Activated T-cell treated with anti-CD3 and anti-CD28 coated beads, Interleukin-2, amount 50 U/mL, for 1 hour (primary cell): ENCODE results near the gene TFEB.

ENCODE experiments used
- DNase-seq: peaks from one replicate; pipeline ENCODE4 v3.0.0-alpha.2; 2020

TFEB gene

DNA sequence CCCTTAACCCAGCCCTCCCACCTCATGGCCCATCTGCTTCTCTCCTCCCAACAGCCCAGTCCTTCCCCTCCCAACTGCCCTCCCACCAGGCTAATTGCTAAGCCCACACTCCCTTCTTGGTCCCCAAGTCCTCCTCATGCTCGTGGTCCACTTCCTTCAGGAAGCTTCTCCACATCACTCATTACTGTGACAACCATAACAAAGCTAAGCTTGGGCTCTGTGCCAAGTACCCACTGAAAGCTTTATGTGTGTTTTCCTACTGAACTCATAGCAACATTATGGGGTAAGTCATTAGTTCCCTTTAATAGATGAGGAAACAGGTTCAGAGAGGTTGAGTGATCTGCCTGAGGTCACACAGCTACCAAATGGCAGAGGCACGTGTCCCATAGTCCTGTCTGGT, 28.1 kb upstream of the TFEB start:
- DNase-seq = no peak

DNA sequence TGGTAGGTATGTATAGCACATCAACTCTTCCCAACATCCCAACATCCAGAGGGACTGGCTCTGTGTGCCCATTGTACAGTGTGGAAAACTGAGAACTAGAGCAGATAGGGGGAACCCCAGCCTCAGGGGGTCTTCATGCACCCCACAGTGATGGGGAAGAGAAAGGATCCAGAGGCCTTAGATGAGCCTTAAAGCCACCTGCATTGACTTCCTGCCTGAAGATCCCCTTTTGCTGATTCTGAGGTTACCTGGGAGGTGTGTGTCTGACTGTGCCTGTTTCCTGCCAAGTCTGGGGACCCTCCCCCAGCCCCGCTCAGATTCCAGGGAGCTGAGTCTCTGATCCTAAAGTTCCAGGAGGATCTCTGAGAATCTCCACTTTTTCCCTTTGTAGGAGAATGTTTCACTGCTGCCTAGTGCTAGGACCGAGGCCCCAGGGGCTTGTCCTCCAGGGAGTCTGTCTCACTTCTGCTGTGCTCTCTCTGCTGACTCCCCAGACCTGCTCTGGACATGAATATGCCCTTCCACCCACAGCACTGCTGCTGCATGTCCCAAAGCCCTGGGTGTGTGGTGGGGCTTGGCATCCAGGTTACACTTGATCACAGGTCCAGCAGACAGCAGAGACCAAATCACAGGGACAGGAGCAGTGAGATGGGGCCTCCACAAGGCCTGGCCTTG, 24.6 kb upstream of the TFEB start:
- DNase-seq = no peak

DNA sequence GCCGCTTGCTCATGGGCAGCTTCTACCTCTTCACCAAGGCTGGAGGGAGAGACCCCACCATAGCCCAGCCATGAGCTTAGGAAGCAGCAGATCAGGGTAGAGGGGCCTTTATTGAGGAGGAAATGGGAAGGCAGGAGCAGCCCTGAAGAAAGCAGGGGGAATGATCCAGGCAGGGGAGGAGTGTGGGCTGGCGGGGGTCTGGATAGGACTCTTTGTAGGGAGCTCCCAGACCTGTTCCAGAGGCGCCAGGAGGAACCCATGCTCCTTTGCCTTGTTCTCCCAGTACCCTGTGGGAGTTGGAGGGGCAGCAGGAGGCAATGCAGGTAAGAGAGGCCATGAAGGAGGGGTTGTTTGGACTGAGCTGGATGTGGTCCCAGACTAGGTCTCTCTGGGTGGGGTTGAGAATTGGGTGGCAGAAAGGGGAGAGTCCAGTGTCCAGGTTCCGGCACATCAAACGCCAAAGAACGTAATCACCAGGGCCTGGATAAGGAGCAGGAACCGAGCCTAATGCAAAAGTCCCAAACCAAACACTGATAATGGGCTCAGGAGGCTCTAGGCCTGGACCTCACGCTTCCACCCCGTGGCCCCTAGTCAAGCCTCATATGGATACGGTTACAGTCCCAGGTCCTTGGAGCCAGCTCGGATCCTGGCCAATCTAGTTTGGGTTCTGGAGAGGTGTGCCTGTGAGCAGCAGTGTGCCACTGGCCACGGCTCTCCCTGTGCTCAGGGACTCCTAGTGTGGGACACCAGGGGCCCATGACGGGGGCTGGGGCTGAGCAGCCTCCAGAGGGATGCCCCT, 23.9 kb upstream of the TFEB start:
- no peak for DNase-seq

DNA sequence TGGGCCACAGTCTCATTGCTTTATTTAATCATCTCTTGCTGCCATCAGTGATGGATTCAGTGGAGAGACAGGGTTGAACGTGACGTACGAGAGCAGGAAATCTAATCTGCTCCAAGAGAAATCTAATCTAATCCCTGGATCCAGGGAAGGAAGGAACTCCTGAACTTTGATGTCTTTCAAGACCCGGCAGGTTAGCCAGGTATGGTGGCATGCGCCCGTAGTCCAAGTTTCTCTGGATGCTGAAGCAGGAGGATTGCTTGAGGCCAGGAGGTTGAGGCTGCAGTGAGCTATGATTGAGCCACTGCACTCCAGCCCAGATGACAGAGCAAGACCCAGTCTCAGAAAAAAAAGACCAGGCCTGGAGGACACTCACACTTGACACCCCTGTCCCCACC, 23.2 kb upstream of the TFEB start:
- no peak for DNase-seq

DNA sequence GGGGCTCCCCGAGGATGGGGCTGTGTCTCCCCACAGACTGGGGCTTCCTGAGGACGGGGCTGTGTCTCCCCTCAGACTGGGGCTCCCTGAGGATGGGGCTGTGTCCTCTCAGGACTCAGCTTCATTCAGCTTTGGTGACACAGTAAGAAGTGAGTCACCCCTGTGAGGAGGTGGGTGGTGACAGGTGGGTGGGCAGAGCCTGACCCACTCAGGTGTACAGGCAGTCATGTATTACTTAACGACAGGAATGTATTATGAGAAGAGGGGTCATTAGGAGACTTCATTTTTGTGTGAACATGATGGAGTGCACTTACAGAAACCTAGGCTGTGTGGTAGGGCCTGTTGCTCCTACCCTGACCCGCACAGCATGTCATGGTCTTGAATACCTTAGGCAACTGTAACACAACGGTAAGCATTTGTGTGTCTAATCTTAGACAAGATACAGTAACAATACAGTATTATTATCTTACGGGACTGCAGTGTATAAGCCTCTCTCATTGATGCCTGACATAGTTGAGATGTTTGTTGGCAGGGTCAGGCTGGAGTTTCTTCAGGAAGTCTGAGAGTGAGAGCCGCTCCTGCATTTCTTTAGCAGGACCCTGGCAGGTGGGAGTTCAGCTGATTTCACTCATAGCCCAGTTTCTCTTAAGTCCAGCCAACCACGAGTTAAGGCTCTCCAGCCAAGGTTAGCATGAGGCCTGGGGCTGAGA, 22.7 kb upstream of the TFEB start:
- DNase-seq = no peak

DNA sequence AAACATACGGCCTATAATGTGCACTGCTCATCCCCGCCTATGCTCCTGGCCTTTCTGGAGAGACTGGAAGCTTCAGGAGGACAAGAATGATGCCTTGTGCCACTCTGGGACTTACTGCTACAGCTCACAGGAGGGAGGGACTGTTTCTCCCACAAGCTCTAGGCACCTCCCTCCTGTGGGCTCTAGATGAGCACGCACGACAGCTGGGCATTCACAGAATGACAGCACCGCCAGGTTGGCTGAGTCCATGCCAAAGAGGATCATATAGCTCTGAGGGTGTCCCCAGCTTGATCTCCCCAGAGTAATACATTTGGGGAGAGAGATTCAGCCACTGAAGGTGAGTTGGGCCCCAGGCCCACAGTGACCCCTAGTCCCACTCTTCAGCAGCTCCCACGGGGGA, 21.9 kb upstream of the TFEB start:
- no peak for DNase-seq

DNA sequence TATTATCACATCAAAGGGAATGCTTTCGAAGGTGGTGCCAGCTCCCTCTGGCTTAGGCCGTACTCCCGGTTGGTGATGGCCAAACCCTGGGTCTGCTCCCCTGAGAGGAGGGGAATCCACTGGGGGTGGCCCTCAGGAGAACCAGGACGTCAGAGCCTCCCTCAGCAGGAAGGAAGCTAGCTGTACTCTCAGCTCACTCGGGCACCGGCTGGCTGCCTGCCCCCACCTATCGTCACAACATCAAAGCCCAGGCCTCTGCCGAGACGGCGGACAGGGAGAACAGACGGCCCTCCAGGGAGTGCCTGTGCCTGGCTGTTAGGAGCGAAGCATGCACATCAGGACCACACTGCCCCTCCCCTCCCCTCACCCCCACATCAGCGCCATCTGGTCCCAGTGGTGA, 20.9 kb upstream of the TFEB start:
- no peak for DNase-seq

DNA sequence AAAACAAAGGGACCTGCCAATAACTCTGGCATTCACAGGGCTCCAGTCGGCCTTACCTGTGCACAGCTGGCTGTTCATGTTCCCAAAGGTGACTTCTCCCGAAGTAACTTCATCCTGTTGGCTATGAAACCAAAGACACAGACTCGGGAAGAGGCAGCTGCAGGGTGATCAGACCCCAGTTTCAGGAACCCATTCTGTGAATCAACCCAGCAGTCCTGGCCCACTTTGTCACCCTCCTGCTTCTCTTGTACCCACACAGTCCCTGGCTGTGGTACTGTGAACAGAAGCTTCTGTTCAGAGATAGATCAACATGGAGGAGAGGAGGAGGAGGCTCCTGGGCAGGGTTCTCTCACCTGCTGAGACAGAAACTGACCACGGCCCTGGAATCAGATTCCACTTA, 20.5 kb upstream of the TFEB start:
- DNase-seq = no peak

DNA sequence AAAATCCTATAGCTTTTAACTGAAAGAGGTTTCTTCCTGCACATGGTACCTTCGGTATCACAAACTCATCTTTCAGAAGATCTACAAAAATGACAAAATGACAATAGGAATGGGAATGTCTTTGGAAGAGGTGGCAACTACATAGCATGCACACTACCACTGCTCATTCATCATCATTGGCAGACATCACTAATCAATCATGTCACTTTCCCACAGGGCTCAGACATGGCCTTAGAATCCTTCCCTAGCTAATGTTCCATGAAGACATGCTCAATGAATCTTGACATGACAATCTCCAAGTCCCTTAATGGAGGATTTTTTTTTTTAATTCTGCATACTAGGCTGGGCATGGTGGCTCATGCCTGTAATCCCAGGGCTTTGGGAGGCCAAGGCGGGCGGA, 15.0 kb upstream of the TFEB start:
- DNase-seq = no peak

DNA sequence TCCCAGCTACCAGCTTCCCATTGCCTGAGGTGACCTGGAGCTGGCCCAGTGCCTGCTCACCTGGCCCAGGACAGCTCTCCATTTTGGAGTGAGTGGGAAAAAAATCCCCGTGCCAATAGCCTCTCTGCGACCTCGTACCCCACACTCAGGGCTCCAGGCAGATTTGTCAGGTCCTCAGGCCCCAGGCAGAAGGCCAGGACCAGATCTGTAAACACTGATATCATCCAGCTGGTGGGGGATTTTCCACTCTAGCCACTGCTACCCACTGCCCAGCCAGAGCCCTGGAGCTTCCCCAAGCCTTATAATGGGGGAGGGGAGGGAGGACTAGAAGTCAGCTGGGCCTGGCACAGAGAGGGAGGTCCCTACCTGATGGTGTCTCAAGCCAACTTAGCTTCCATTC, 13.1 kb upstream of the TFEB start:
- no peak for DNase-seq

DNA sequence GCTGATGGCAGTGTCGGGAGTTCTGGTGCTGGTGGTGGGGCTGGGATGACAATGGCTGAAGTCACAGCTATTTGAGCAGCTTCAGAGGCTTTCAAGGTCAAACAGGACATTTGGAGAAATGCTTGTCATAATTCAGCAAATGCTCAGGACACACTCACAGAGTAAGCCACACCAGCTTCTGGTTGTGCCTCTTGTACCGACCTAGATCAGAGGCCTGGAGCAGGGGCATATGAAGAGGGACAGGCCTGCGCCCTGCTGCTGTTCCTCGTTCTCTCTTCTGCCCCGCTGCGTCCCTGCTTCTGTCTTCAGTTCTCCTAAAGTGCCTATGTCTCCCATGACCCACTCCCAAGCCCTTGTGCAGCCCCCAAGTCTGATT, 12.7 kb upstream of the TFEB start:
- no peak for DNase-seq

DNA sequence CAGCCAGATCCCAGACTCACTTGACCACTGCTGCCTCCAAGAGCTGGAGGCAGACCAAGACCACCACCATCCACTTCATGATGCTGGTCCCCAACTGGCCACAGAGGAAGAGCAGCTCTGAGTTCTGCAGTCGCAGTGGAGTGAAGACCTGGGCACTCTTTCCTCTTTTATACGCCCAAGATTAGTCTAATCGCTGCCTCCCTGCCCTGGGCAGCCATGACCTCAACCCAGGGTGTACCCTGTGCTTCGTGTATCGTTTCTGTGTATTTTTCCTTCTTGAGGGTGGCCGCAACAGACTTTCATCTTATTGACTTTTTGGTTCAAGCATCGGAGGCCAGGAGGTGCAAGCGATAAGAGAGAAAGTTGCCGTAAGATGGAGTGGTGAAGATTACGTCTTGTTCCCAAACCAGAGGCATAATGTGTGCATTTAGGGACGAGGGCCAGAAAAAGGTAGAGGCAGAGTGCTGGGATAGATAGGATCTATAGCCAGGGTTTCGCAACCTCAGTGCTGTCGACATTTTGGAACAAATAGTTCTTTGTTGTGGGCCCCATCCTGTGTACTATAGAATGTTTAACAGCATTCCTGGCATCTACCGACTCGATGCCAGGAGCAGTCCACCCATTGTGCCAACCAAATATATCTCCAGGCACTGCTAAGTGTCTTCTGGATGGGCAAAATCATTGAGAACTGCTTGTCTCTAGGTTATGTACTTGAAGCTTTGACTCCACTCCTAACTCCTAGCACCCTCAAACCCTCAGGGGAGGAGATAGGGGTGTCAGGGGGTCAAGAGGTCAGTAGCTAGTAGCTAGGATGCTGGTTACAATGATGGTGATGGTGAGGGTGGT, 12.1 kb upstream of the TFEB start, which contains the start of gene PGC:
TSS of gene PGC (minus strand) at position 142 of the 846 bp plus-strand sequence. CDS start at position 79, 63 bp downstream.
- DNase-seq = no peak

DNA sequence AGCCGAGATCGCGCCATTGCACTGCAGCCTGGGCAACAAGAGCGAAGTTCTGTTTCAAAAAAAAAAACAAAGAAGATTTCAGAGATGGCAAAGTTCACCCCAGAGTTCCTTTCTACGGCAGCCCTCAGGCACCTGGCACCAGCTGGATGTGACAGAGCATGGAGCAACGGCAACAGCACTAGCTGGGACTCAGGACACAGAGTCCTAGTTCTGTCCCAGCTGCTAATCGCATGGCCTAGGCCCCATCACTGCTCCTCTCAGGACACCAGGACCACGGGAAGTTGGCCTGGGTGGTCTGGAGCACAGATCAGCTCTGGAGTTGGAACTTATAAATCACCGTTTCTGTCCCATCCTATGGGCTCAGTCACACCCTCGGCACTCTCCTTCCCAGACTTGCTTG, 10.7 kb upstream of the TFEB start:
- DNase-seq = no peak

DNA sequence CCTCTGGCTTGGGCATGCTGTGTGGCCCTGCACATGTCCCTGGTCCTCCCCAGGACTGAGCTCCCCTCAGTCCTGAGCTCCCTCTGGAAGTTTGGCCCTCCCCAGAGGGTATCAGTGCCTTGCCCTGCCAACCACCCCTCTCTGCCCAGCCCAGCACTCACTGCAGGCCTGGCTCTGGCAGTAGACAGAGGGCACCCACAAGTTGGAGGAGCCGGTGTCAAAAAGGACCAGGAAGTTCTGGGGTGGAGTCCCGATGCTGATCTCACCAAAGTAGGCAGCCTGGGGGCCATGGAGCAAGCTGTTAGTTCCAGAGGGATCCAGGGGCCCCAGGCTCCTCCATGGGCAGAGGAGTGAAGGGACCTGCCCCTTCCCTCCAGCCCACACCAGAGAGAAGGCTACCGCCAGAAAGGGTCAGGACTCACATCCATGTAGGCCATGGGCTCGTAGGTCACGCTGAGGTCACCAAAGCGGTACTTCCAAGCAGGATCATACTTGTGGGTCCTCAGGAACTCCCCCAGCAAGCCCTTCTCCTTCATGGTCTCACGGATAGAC, 8.9 kb upstream of the TFEB start:
- DNase-seq = no peak

DNA sequence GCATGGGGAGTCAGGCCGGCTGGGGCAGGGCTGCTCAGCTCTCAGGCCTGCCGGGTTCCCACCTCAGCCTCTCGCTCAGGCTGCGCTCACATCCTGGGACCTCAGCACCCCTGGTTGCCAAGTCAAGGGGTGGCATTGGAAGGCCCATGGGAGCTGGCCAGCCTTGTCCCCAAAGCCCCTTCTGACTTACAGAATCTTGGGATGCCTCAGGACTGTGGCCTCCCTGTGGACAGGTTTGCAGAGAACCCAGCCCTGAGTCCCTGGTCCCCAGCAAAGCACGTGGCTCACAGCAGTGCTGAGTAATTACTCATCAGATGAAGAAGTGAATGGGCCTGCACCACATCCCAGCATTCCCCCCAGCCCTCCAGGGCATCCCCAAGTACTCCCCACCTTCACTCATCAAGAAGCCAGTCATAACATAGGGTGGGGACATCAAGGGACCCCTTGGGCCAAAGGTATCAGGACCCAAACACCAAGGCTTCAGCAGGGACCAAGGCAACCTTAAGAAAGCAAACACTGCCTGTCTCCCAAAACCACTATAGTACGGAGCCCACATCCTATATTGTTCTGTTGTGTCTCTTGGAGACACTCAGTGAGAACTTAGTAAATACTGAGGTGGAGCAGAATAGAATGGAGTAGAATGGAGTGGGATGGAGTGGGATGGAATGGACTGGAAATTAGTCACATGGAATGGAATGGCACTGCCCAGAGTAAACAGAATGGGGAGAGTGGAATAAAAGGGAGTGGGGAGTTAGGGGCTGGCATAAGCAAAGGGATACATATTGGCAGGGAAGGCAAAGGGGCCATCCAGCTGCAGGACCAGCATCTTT, 8.2 kb upstream of the TFEB start:
- no peak for DNase-seq

DNA sequence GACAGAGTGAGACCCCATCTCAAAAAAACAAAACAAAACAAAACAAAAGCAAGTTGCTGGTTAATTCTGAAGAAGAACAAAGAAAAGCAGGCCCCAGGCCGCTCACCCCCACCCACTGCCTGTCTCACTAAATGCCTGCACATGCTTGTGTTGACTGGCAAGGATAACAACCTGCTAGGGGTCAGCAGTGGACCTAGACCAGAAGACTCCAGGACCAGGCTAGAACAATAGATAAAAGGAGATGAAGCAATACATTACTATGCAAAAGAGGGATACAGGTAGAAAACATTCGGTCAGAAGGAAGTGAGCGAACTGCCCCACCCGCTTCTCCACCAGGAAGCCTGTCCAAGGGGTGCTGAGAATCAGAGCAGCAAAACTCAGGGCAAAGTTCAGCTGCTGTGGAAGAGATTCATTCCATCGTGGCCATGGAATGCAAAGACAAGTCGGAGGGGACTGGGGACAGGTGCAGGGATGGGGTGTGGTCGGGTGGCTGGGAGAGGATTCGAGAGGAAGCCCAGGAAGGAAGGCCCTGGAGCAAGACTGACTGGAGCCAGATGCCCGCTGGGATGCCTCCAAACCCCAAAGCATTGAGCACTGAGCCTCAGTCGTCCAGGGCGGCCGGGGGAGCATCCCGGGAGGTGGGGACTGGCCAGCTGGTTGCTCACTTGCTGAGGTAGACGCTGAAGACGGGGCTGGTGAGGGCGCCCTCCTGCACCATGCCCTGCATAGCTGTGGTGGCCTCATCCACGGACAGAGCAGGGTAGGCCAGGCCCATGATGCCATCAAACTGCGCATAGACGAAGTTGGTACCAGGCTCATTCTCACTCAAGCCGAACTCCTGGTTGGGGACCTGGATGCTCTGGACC, 6.5 kb upstream of the TFEB start:
- DNase-seq = no peak

DNA sequence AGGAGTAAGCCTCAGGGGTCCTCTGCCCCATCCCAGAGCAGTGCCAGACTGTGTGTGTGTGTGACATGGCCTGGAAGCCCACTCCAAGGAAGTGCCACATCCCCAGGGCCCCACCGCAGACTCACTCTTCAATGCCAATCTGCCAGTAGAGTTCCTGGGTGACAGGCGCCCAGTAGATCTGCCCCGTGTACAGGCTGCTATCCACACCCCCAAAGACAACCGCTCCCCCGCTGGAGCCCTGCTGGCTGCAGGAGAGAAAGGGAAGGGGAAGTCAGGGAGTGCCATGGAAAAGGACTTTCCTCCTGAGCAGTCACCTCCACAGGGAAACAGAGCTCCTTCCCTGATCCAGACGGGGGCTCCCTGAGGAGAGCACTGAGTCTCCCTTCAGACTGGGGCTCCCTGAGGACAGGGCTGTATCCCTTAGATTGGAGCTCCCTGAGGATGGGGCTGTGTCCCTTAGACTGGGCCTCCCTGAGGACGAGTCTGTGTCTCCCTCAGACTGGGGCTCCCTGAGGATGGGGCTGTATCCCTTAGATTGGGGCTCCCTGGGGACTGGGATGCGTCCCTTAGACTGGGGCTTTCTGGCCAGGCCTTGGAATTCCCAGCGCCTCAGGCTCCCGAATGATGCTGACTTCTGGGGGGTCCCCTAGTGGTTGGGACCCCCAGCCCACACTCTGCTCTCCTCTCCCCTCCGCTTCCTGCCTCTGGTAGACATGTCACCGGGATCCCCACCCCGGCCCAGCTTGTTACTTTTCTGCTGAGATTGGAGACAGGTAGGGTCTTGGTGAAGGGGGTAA, 5.2 kb upstream of the TFEB start:
- no peak for DNase-seq

DNA sequence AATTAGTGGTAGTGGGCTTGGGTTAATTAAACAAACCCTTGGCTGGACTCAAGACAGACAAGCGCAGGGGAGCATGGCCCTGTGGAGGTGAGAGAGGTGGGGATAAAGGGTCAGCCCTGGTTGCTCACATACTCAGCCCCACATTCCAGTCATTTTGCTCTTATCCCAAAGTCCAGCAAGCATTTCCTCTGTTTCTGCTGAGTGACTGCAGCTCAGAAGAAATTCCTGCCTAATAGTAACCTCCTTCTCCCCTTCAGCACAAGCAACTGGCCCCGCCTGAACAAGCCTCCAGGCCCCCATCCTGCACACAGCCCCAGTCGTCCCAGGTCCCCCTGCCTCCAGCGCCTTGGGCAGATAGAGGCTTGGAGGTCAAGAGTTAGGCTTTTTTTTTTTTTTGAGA, 3.6 kb upstream of the TFEB start:
- no peak for DNase-seq

DNA sequence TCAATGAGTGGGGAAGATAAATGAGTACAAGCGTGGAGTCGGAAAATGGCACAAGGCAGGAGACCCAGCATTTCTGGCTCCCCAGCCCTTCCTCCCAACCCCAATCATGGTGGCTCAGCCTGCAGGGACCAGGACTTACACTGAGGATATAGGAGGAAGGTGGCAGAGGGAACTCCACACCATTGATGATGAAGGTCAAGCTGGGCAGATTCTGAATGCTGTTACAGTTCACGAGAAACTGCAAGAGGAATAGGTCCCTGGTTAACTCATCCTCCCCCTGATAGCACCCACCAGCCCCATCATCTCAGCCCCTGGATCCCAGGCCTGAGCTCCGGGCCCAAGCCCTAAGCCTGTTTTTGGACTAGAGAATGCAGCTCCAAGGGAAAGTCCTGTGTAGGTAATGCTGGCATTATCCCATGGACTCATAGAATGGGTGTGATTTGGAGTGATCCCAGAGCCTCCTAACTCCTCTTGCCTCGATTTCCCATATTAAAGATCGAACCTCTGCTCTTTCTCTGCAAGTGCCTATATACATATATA, 2.3 kb upstream of the TFEB start:
- no peak for DNase-seq
